Activated effector memory CD4-positive, alpha-beta T cell treated with anti-CD3 and anti-CD28 coated beads, Interleukin-2, amount 50 U/mL, for 16 hours (primary cell): ENCODE measurements around the gene PTPRN2.

Experiments used
- DNase-seq: peaks from one replicate; pipeline ENCODE4 v3.0.0-alpha.2; 2020

The PTPRN2 gene

GRCh38 chr7:157523371-157523765, 1064.3 kb downstream of the PTPRN2 start:
- DNase-seq: peak; percentile 53

GRCh38 chr7:157522954-157523353, 1064.7 kb downstream of the PTPRN2 start:
- DNase-seq: peak; percentile 37

GRCh38 chr7:157522189-157522588, 1065.4 kb downstream of the PTPRN2 start:
- peak; percentile 55 for DNase-seq

- peak; percentile 38 for DNase-seq
Measured at GRCh38 chr7:157521752-157522151, 1065.9 kb downstream of the PTPRN2 start.

GRCh38 chr7:157521061-157521731, 1066.4 kb downstream of the PTPRN2 start:
- peak; percentile 44 for DNase-seq

- DNase-seq: peak; percentile 48
Measured at GRCh38 chr7:157520249-157520648, 1067.4 kb downstream of the PTPRN2 start.

GRCh38 chr7:157519798-157520244, 1067.8 kb downstream of the PTPRN2 start:
- DNase-seq: peak; percentile 37

GRCh38 chr7:157519246-157519645, 1068.4 kb downstream of the PTPRN2 start:
- DNase-seq: peak; percentile 45

- DNase-seq: peak; percentile 53
Measured at GRCh38 chr7:157518514-157519175, 1069.0 kb downstream of the PTPRN2 start.

GRCh38 chr7:157517782-157518513, 1069.7 kb downstream of the PTPRN2 start:
- DNase-seq: peak; percentile 54

- peak; percentile 52 for DNase-seq
Measured at GRCh38 chr7:157516911-157517781, 1070.5 kb downstream of the PTPRN2 start.

GRCh38 chr7:157516311-157516710, 1071.3 kb downstream of the PTPRN2 start:
- peak; percentile 58 for DNase-seq

- peak; percentile 49 for DNase-seq
Measured at GRCh38 chr7:157515342-157516041, 1072.1 kb downstream of the PTPRN2 start.

GRCh38 chr7:157514746-157515145, 1072.9 kb downstream of the PTPRN2 start:
- peak; percentile 21 for DNase-seq

GRCh38 chr7:157514306-157514705, 1073.3 kb downstream of the PTPRN2 start:
- DNase-seq: peak; percentile 43

GRCh38 chr7:157513682-157514081, 1073.9 kb downstream of the PTPRN2 start:
- peak; percentile 59 for DNase-seq

- peak; percentile 61 for DNase-seq
Measured at GRCh38 chr7:157513162-157513621, 1074.4 kb downstream of the PTPRN2 start.

- no peak for DNase-seq
Measured at GRCh38 chr7:157509226-157509625, 1078.4 kb downstream of the PTPRN2 start.

GRCh38 chr7:157508477-157508881, 1079.1 kb downstream of the PTPRN2 start:
- peak; percentile 37 for DNase-seq

GRCh38 chr7:157507987-157508386, 1079.6 kb downstream of the PTPRN2 start:
- peak; percentile 21 for DNase-seq

- peak; percentile 53 for DNase-seq
Measured at GRCh38 chr7:157506268-157506667, 1081.4 kb downstream of the PTPRN2 start.

- no peak for DNase-seq
Measured at GRCh38 chr7:157505646-157506045, 1082.0 kb downstream of the PTPRN2 start.
